HG02642 (cell line): ENCODE data around the gene ADGRB2.

Experiments used
- ATAC-seq: cut with Tn5 transposase; IDR thresholded peaks from one replicate; pipeline ENCODE4 v1.9.1; 2021; ENCODE audit warnings: mild to moderate bottlenecking; ENCODE audit not compliant: unreplicated experiment, poor library complexity

The ADGRB2 gene

DNA sequence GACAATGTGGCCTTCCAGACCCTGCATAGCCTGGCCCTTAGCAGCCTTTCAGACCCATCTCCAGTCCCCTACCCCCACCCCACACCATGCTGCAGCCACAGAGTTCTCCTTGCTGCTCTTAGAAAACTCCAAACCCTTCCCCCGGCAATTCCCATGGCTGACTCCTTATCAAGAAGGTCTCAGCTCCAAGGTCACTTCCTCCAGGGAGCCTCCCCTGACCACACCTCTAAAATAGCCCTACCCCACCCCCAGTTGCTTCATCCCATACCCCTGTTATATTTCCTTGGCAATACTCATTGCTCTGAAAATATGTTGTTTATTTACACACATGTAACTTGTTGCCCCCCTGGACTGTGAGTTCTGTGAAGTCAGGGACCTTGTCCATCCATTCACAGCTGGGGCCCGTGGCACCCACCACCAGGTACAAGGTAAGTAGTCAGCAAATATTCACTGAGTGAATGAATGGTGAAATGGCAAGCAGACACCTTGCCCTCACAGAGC is 4.3 kb upstream of the ADGRB2 start:
- no peak for ATAC-seq

DNA sequence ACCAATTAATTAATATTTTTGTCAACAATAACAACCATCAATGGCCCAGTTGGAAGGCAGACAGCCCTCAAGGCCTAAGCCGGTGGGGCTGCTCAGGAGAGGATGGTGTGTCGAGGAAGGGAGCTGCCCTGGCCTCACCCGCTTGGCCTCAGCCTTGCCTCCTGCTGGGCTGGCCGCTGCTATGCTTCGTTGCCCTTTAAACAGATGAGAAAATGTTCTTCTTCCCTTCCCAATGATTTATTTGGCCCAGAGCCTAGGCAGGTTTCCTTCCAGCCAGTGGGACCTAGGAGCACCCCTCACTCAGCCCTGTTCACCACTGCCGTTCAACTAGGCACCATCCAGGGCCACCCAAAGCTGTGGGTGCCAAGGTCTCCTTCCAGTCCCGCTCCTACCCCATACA is 3.1 kb upstream of the ADGRB2 start:
- no peak for ATAC-seq

DNA sequence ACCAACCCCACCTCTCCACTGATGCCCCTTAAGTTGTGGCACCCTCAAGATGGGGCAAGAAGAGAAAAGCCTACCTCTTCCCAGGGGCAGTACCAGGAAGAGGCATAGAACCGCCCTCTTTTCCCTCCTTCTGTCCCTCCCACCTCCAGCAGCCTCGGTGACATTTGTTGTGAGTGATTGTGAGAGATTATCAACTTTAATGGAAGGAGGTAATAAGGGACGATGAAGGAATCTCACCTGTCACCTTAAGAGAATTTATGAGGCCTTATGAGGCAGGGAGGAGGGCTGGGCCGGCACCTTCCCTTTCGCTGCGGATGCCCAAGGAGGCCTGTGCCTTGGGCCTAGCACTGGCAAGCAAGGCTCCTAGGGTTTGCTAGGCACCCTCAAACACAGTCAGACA is 1.4 kb upstream of the ADGRB2 start:
- no peak for ATAC-seq

DNA sequence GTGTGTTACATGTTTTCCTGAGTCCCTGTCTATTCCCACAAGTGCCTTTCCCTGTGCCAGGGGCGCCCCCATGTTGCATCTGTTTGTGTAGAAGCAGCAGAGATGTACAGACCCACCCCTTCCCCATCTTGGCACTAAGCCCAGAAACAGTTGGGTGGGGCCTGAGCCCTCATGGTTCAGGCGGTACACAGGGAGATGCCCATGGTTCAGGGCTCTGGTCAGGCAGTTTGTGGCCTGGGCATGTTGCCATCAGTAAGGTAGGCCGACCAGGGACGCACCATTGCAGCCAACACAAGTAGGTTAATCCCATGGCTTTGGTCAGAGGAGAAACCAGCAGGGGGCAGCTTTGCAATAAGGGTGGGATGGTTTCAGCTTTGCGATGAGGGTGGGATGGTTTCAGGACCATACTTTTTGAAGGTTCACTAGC is 914 bp upstream of the ADGRB2 start:
- ATAC-seq: no peak

- ATAC-seq: no peak
Observed at GRCh38 chr1:31763671-31764311, 349 bp downstream of the ADGRB2 start.

DNA sequence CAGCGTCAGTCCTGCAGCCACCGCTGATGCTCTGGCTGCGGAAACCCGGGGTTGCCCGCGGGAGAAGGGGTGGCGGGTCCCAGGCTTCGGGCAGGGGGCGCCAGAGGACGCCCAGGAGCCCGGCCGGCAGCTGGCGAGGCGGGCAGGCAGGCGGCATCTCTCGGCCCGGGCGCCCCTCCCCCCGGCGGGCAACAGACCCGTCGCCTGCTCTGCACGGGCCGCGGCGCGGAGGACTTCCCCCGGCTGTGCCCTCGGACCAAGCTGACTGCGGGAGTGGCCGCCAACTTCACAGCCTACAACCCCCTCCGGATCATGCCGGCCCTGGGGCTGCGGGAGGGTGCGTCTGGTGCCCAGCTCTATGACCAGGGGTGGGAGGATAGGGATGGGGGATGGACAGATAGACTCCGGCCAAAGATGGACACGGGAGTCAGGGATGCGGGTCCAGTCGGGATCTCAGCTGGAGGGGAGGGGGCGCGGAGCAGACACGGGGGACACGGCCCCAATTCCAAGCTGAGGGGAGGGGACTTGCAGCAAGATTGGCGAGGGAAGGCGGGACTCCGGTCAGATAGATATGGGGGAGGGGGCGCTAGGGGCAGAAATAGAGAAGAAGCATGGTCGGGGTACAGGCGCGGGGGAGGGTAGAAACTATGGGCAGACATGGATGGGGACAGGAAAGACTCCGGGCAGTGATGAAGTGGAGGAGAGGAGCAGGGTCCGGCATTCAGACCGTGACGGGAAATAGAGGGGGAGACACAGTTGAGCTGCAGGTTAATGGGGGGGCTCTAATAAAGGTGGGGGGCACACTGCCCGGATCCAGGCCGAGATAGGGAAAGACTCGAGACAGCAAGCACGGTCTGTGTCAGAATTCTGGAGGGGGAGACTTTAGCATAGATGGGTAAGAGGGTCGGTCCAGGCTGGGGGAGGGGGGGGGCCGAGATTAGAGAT is 1.1 kb downstream of the ADGRB2 start:
- ATAC-seq: no peak

GRCh38 chr1:31762323-31762722 is 1.8 kb downstream of the ADGRB2 start:
- no peak for ATAC-seq

DNA sequence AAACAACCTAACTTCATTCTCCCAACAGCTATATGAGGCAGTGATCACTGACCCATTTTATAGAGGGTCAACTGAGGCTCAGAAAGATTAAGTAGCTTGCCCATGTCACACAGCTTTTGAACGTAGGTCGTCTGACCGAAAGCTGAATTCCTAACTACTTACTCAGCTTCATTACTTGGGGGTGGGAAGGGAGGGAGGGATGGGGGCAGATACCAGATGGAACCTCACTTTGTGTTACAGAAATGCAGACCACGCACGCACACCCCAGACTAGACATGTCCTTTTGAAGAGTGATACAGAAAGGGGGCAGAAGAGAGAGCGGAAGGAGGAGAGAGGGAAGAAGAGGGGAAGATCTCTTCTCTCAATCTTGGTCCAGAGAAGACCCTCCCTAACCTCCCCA is 2.3 kb downstream of the ADGRB2 start:
- ATAC-seq: no peak

- ATAC-seq: no peak
Observed at GRCh38 chr1:31760471-31761470, 3.4 kb downstream of the ADGRB2 start.

- no peak for ATAC-seq
Observed at GRCh38 chr1:31759298-31760023, 4.7 kb downstream of the ADGRB2 start.

- ATAC-seq: no peak
Observed at GRCh38 chr1:31758823-31759222, 5.3 kb downstream of the ADGRB2 start.

DNA sequence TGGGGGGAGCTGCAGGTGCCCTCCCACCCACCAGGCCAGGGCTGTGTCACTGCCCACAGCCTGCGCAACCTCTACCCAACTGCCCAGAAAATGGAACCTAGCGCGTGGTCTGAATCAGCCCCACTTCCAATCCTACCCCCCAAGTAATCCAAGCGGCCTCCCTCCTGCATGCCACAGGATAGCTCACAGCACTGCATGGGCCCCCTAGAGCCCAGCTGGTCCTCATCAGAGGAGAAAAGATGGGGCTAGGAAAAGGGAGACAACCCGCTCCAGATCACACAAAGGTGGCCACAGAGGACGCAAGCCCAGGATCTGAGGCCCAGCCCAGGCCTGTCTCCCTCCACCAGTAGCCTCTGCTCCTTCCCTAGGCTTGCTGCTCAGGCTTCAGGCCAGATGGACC is 6.2 kb downstream of the ADGRB2 start:
- ATAC-seq: no peak

DNA sequence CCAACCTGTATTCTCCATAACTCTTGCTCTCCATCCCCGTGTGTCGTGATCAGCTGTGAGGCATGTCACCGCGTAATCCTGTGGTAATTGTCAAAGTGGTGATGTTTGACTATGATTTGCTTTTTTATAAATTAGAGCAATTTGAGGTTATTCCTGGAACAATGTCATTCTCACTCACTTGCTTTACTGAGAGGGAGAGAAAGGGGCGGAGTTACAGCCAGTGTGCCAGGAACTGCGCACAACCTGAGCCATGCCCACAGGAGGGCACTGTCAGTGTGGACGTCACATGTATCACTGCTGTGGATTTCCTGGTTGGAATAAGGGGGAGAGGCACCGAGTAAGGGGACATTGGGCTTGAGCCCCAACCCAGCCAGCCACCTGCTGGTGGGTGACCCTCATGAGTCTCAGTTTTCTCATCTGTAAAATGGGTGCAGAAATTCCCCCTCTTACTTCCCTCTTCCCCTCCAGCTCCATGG is 6.9 kb downstream of the ADGRB2 start:
- ATAC-seq: no peak

DNA sequence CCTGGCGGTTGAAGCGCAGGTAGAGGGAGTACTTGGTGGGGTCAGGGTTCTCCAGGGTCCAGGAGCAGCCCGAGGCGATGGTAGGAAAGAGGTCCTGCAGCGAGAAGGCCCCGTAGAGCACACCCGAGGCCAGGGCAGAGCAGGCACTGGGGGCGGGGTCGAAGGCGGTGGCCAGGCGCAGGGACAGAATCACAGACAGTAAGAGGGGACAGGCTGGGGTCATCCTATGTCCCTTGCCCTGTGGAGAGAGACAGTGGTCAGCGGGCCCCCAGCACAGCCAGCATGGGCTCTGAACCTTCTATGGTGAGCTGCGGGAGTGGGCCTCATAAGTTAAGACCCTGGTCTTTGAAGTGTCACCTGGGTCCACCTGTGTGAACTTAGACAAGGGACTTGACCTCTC is 7.6 kb downstream of the ADGRB2 start:
- ATAC-seq: no peak

GRCh38 chr1:31755850-31756492 is 8.2 kb downstream of the ADGRB2 start:
- no peak for ATAC-seq

GRCh38 chr1:31755197-31755611 is 8.9 kb downstream of the ADGRB2 start:
- no peak for ATAC-seq

DNA sequence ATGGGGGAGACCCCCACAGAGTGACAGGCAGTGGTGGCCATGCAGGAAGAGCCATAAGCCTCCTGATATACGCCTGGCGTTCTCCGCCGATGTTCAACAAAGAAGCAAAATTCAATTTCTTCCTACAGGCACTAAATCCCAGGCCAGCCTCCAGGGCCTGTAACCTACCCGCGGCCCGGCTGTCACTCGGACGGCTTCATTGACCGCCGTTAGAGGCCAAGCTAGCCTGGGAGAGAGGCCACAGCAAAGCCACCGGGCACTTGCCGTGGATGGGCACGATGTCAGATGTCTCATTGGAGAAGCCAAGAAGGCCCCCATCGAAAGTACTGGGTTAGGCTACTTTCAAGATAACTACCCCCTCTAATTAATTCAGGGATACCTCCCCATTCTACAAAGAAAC is 9.7 kb downstream of the ADGRB2 start:
- ATAC-seq: no peak

- ATAC-seq: no peak
Observed at GRCh38 chr1:31753707-31754349, 10.3 kb downstream of the ADGRB2 start.
